Measurements from ENCODE around the gene SASS6.

DNA sequence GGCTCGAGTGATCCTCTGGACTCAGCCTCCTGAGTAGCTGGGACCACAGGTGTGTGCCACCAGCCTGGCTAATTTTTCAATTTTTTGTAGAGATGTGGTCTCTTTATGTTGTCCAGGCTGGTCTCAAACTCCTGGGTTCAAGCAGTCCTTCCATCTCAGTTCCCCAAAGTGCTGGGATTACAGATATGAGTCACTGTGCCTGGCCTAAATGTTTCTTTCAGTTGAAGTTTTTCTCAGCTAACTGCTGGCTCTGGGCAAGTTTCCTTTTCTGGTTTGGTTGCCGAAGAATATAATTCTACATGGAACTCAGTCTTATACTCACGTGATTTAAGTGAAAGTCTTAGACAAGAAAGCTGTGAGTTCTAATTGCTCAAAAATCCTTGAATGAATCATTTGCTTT is 57.0 kb downstream of the SASS6 start:
- TF ChIP-seq, protein P1, sequence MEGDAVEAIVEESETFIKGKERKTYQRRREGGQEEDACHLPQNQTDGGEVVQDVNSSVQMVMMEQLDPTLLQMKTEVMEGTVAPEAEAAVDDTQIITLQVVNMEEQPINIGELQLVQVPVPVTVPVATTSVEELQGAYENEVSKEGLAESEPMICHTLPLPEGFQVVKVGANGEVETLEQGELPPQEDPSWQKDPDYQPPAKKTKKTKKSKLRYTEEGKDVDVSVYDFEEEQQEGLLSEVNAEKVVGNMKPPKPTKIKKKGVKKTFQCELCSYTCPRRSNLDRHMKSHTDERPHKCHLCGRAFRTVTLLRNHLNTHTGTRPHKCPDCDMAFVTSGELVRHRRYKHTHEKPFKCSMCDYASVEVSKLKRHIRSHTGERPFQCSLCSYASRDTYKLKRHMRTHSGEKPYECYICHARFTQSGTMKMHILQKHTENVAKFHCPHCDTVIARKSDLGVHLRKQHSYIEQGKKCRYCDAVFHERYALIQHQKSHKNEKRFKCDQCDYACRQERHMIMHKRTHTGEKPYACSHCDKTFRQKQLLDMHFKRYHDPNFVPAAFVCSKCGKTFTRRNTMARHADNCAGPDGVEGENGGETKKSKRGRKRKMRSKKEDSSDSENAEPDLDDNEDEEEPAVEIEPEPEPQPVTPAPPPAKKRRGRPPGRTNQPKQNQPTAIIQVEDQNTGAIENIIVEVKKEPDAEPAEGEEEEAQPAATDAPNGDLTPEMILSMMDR (IDR thresholded peaks at IDR 0.05) = no peak
- TF ChIP-seq POLR2AphosphoS5 (IDR thresholded peaks at IDR 0.05) (no peak), POLR2A (IDR thresholded peaks at IDR 0.05) (no peak)

Measured in breast epithelium (tissue), 3 donors.